ENCODE results near the gene PRKCA. TPM values are rescaled to one million over a fixed set of nuclear protein-coding genes. Genes with fewer than 3 reads are reported as not detected.

Gene PRKCA
- total and polyA plus RNA-seq, 2 donors (not counting 3 experiments of a cell fraction or from before 2014, with no cell fraction given), result 7.5 to 34.2 TPM

DNA sequence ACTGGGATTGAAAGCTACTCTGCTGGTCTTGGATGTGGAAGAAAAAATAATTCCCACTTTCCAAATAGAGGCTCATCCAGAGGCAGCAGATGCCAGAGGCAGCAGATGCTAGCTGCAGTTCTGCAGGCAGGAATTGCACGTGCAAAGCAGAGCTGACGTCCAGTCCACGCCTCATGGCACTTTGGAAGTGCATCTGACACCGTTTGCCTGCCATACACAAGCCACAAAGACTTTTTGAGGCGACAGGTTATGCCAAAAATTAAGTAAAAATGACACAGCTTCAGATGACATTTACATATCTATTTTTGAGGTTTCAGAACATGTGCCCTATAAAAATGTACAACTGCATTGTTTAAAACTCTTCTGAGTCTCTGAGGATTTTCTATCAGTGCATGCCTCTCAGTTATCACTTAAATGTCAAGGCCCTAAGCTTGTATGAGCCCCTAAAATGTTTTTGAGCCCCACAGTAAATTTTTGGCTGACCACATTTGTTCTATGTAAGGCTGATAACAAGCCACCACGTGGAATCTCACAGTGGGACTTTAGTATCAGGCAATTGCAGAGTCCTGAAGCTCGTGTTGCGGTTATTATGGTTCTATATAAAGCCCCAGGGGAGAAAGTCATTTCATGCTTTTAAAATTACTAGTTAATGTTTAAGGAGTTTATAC is 239.2 kb downstream of the PRKCA start:
- no peak overlapping the region for H3K4me2 ChIP-seq (ENCODE audit: insufficient read depth, low read length)
- BruUV-seq (replicated peaks), result no TSS peak
- H4K20me1 ChIP-seq (replicated peaks; ENCODE audit: control insufficient read depth, extremely low read depth, insufficient read depth, low read length), result no peaks in the 10 kb centered on the region
- no peaks in the 10 kb centered on the region for H3K36me3 ChIP-seq (ENCODE audit: control insufficient read depth in 2 of 2, extremely low read depth in 1 of 2, insufficient read depth in 2 of 2, low read length in 2 of 2)
- intact Hi-C loops (cut with micrococcal nuclease), result no loop called here
- no peaks in the 10 kb centered on the region for H3K27me3 ChIP-seq (ENCODE audit: control insufficient read depth in 2 of 2, insufficient read depth in 2 of 2, low read length in 2 of 2)
- no peak overlapping the region for H3K4me3 ChIP-seq (replicated peaks in 1 of 3; ENCODE audit: insufficient read depth in 1 of 3, low read depth in 1 of 3, low read length in 3 of 3)
- FAIRE-seq (no peak), DNase-seq (ENCODE audit: low read depth, low spot score) (no peak)
- H3K9me3 ChIP-seq (replicated peaks; ENCODE audit: control insufficient read depth, insufficient read depth, low read length), result no peaks in the 10 kb centered on the region
- no peak overlapping the region for H3K27ac ChIP-seq (ENCODE audit: insufficient read depth, low read depth, low read length)
- no peak overlapping the region for H2AFZ ChIP-seq (ENCODE audit: low read depth, low read length)
- no peaks in the 10 kb centered on the region for H3K9me1 ChIP-seq (replicated peaks; ENCODE audit: control insufficient read depth, extremely low read depth, insufficient read depth, low read length)
- dilution Hi-C loops (cut with MboI; ENCODE audit: extremely low pct_ligation_motif_present, low sequenced_read_pairs), result no loop called here
- CTCF ChIA-PET, result interaction anchor here (0.8 to 1.0 kb wide), 2 partner anchors 24 to 25 kb away, joined by 3 read pairs; no protein-coding TSS in a partner anchor
- H3K4me1 ChIP-seq (ENCODE audit: control insufficient read depth, extremely low read depth, insufficient read depth, low read length), result peaks cover 17% of the 10 kb centered on the region
- peaks cover 4% of the 10 kb centered on the region for H3K79me2 ChIP-seq (ENCODE audit: control insufficient read depth, insufficient read depth, low read length)
- no peak overlapping the region for H3K9ac ChIP-seq (replicated peaks; ENCODE audit: extremely low read depth, insufficient read depth, low read length)
- POLR2A ChIA-PET, result no interaction called here
- TF ChIP-seq, protein P1, sequence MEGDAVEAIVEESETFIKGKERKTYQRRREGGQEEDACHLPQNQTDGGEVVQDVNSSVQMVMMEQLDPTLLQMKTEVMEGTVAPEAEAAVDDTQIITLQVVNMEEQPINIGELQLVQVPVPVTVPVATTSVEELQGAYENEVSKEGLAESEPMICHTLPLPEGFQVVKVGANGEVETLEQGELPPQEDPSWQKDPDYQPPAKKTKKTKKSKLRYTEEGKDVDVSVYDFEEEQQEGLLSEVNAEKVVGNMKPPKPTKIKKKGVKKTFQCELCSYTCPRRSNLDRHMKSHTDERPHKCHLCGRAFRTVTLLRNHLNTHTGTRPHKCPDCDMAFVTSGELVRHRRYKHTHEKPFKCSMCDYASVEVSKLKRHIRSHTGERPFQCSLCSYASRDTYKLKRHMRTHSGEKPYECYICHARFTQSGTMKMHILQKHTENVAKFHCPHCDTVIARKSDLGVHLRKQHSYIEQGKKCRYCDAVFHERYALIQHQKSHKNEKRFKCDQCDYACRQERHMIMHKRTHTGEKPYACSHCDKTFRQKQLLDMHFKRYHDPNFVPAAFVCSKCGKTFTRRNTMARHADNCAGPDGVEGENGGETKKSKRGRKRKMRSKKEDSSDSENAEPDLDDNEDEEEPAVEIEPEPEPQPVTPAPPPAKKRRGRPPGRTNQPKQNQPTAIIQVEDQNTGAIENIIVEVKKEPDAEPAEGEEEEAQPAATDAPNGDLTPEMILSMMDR (IDR thresholded peaks at IDR 0.05; ENCODE audit: extremely low read depth in 1 of 2, insufficient read depth in 1 of 2, low read depth in 1 of 2, low read length in 2 of 2), result no peak
- no peak for TF ChIP-seq GATA2 (IDR thresholded peaks at IDR 0.05; ENCODE audit: insufficient read depth, insufficient read length, low read depth, low read length)
- no peak for TF ChIP-seq FOS (IDR thresholded peaks at IDR 0.05; ENCODE audit: borderline replicate concordance, insufficient read depth, low read length)
- TF ChIP-seq, protein P2, sequence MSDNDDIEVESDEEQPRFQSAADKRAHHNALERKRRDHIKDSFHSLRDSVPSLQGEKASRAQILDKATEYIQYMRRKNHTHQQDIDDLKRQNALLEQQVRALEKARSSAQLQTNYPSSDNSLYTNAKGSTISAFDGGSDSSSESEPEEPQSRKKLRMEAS (IDR thresholded peaks at IDR 0.05; ENCODE audit: insufficient read depth, insufficient read length), result no peak
- no peak for TF ChIP-seq POLR2AphosphoS5 (IDR thresholded peaks at IDR 0.05; ENCODE audit: insufficient read depth, low read depth, low read length)
- TF ChIP-seq JUN (IDR thresholded peaks at IDR 0.05; ENCODE audit: borderline replicate concordance, insufficient read depth, insufficient read length, low read depth), result no peak
- TF ChIP-seq EZH2 (IDR thresholded peaks at IDR 0.05; ENCODE audit: borderline replicate concordance, low read depth, low read length, severe bottlenecking), result no peak
- TF ChIP-seq MYC (IDR thresholded peaks at IDR 0.05; ENCODE audit: low read depth, low read length), result no peak
- TF ChIP-seq POLR2A (IDR thresholded peaks at IDR 0.05; ENCODE audit: low read depth, low read length), result no peak

All from endothelial cell of umbilical vein (primary cell).